NOMO-1 treated with DMSO at 0.1 percent for 48 hours (cell line): ENCODE results near the gene LRRC74A.

ENCODE experiments used
- DNase-seq: peaks from one replicate; lab custom pipeline; 2025; ENCODE audit not compliant: unreplicated experiment; lab: John Stamatoyannopoulos, UW

Gene LRRC74A

DNA sequence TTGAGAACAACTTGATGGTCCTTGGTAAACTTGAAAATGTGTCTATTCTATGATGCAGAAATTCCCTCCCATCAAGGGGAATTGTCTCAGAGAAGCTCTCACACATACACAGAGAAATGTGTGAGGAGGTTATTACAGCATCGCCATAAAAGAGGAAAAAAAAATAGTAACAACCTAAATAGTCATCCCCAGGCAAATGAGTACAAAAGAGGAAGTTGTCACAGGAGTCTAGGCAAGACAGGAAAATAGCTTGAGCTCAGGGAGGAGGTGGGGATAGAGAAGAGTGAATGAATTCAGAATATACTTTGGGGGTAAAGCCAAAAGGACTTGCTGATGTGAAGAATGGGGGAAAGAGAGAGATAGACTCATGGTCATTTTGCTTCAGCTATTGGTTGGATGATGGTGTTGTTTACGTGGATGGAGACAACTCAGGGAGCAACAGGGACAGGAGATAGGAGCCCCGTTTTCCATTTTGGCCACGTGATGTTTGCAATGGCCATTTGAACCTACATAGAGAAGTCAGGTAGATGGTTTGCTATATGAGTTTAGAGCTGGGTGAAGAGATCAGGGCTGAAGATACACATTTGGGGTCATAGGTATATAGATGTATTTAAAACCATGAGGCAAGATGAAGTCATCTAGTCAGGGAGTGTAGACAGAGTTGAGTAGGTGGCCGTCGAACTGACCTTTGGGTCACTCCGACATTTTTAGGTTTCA, 20.3 kb downstream of the LRRC74A start:
- DNase-seq = peak; percentile 86

DNA sequence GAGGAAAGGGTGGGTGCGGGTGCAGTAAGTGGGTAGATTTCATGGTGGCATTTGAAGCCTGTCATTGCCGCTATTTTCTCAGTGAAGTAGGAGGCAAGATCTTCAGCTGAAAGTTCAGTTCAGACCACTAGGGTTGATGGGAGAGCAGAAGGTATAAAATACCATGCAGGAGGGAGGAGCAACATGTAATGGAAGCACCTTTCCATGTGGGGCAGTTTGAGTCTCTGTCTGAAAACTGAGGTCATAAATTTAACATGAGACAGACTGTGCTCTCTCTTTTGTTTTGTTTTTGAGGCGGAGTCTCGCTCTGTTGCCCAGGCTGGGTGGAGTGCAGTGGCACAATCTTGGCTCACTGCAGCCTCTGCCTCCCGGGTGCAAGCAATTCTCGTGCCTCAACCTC, 22.7 kb downstream of the LRRC74A start:
- no peak for DNase-seq

DNA sequence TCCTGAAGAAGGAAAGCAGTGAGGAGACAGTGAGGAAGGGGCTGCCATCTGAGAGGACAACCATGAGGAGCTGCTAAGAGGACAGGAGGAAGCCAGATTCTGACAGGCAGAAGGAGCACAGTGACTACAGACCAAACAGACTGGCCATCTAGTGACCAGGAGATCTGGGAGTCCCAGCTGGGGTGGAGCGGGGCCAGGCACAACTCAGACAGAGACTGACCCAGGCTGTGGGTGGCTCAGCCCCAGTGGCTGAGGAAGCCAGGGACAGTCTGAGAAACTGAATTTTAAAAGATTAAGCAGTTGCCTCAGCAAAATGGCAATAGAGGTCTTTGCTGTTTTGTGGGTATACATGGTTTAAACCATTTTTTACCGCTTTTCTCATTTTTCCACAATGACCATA, 28.9 kb downstream of the LRRC74A start:
- DNase-seq = no peak

- DNase-seq = no peak
Measured at GRCh38 chr14:76856769-76857168, 30.6 kb downstream of the LRRC74A start.

- DNase-seq = no peak
Measured at GRCh38 chr14:76861574-76862255, 35.5 kb downstream of the LRRC74A start.

DNA sequence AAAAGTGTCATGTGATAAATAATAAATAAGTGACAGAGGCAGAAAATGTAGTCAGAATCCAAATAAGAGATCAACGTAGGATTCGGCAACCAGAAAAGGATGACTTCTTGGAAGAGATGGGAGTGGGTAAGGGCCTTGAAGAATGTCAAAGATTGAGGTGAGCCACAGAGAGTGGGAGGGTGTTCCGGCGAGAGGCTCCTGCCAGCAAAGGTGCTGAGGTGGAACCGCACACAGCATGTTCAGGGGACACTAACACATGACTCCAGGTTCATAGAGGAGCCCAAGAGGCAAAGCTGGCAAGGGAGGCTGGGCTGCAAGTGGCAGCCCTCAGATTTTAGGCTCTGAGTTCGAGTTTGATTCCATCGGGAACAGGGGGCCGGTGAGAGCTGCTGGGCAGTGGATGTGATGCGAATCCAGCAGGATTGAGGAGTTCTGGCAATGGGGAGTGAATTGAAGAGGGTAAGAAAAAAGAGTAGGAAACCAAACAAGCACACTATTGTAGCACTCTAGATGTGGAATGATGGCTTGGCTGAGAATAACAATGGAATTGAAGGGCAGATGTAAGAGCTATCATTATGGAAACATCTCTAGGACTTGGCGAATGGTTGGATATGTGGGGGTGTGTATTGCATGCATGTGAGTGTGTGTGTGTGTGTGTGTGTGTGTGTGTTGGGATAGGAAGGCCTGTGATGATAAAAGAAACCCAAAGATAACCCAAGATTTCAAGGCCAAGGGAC, 36.5 kb downstream of the LRRC74A start:
- DNase-seq = no peak

DNA sequence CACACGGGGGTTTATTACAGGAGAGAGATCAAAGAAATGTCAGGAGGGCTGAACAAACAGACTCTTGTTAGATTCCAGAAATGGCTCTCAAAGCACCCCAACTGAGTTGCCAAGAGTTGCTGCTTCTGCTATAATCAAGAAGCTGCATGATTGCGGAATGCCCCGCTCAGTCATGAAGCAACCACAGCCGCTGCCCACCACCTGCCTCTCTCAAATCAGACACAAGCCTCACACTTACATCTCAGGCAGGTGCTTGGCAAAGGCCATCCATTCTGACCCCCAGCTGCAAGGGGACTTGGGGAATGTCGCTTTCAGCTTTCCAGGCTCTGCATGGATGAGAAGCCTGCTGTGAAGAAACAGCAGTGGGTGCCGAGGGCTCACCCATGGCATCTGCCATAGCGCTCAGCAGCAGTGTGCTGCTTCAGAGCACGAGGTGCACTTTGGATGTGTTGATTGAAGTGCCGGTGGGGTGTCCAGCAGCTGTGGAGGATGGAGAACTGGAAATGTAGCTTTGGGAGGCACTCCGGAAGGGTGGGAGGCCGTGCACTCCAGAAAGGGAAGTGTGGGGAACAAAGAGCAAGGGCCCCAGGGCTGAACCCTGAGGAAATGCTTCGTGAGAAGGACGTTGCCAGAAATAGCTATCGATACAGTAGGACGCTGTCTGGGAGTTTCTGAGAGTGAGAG, 37.7 kb downstream of the LRRC74A start:
- peak; percentile 79 for DNase-seq

- no peak for DNase-seq
Measured at GRCh38 chr14:76866456-76866855, 40.2 kb downstream of the LRRC74A start.

DNA sequence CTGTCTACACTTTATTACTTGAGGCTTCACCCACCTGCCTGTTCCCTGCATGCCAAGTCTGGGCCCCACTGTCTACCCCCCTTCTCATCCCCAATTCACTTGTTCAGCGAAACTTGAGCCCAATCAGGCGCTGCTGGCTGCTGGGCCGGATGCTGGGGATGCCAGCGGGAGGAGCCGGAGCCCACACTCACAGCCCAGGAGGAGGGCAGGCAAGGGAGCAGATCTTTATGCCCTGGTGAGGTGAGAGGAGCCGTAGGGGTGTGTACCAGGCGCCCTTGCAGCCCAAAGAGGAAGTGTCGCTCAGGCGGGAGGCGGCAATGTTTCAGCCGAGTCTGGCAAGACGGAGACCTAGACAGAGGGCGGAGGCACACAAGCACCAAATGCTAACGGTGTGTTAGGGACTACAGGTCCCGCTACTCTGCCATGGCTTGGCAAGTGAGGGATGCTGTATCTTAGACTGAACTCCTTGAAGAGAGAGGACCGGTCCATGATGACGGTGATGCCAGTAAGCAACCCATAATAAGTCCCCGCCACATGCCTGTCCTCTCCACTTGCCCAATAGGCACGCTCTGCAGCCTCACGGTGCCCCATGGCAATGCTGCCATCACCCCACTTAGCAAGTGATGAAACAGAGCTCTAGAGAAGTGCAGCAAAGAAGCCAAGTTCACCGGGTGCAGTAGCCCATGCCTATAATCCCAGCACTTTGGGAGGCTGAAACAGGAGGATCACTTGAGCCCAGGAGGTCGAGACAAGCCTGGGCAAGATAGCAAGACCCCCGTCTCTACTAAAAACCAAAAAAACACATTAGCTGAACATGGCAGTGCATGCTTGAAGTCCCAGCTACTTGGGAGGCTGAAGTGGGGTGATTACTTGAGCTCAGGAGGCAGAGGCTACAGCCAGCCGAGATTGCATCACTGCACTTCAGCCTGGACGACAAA, 41.6 kb downstream of the LRRC74A start:
- peak; percentile 86 for DNase-seq

GRCh38 chr14:76868454-76869170, 42.4 kb downstream of the LRRC74A start:
- DNase-seq = no peak

DNA sequence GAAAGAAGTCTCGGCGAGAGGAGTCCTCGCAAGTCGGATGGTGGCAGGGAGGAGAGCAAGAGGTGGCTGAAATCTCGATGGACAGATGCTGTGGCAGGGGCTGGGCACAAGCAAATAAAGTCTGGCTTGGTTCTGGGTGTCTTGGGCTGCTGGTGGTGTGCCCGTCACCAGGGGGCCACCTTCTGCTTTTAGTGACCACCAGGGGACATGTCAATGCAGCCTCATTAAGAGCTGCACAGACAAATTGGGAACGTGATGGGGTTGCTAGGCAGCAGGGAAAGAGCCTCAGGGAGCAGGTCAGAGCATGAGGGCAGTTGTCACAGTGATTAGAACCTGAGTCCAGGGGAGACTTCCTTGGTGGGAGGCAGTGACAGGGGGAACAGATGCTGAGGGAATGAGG, 44.0 kb downstream of the LRRC74A start:
- no peak for DNase-seq

DNA sequence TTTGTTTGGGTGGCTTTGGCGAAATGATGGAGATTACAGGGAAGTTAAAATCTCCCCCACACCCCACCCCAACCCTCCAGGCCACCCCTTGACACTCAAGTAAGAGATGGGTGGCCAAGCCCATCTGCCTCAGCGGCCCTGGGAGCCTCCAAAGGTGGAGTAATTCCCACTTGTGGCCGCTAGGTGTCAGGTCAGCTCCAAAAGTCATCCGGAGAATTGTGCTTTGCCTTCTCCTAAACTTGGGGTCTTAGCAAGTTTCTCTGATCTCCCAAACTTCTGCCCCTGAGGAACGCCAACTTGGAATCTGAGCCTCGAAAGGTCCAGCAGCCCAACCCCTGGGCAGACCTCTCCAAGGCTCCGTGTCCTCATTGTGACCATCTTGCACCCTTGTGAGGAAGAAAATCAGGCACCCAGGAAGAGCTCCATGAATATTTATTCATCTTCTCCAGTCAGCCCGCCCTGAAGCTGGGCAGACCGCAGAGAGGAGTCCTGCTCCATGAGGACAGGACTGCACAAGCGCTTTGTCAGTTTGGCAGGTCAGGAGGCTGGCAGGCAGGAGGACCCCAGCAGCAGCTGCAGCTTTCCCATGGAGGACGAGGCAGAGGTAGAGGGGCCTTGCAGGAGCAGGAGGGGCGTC, 46.7 kb downstream of the LRRC74A start:
- DNase-seq = peak; percentile 32

GRCh38 chr14:76874734-76875133, 48.5 kb downstream of the LRRC74A start:
- no peak for DNase-seq

DNA sequence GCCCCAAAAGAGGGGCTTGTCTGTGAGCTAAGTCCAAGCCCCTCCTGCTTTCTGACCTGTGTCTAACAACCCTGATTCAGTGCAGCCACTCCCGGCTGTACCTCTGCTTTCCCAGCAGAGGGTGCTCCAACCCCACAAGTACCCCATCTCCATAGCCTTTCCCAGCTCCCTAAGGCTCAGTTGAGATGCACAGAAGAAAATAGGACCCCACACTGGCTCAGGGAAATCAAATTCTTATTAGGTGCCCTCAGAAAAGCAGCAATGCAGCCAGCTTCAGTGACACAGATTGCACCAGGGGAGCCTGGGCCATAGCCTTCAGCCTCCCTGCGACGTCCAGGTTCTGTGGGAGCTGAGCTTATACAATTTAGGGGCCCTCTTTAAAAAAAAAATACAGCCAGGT, 49.9 kb downstream of the LRRC74A start:
- DNase-seq = peak; percentile 56

DNA sequence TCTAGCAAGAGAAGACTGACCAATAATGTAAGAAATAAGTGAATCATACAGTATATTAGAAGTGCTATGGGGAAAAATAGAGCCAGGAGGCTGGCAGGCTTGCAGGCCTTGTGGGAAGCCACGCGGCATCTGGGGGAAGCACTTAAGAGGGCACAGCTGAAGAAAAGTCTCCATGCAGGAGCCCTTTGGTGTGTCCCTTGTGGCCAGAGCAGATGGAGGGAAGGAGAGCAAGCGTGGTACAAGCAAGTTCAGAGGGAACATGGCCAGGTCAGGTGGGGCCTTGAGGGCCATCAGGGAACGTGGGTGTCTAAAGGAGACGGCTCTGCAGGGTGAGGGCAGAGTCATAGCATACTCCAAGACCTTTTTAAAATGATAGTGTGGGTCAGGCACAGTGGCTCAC, 51.7 kb downstream of the LRRC74A start:
- no peak for DNase-seq

- no peak for DNase-seq
Measured at GRCh38 chr14:76880449-76880848, 54.2 kb downstream of the LRRC74A start.

GRCh38 chr14:76881348-76881747, 55.1 kb downstream of the LRRC74A start:
- DNase-seq = no peak

GRCh38 chr14:76882651-76883050, 56.4 kb downstream of the LRRC74A start:
- DNase-seq = no peak

GRCh38 chr14:76883447-76883846, 57.2 kb downstream of the LRRC74A start:
- no peak for DNase-seq
